ENCODE measurements around the gene SMARCC1.
A peak's percentile ranks its signal among the peaks of the same experiment; 100 is the strongest.

Gene SMARCC1

DNA sequence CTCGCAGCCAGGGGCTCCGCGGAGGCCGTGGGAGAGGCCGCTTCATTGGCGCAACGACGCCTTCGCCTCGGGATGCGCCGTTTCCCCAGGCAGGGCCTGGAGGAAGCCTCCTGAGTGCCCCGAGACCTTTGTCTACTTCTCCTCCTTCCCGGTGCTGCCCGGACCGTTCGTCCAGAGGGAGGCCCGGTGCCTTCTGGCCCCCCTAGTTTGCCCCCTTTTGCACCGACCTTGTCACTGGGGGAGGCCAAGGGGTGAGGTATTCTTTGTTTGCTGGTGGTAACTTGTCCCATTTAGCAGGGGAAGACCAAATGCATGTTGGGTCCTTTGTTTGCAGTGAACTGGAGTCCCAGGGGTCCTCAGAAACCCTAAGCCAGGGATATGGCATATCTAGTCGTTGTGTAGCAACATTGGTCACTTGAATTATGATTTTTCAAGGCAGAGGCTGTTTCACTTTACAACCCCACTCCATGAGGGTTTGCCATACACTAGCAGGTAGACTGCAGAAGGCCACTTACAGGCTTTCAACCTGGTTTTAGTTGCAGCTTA is 21.9 kb upstream of the SMARCC1 start:
- peak overlapping the region; percentile 74 for H3K4me3 ChIP-seq (ENCODE audit: low read depth, low read length)

GRCh38 chr3:47802734-47803479 is 21.2 kb upstream of the SMARCC1 start, which contains the start of gene DHX30:
Gene DHX30, plus strand, starts transcription at chr3:47803138. Its CDS starts 7,546 bp downstream, at chr3:47810684.
- no peak for TF ChIP-seq CTCF (IDR thresholded peaks at IDR 0.05; ENCODE audit: low read depth, low read length)
- H3K4me3 ChIP-seq (ENCODE audit: low read depth, low read length): peak within 1 kb of the TSS; percentile 74

More for the DNA sequence above, 21.9 kb upstream of the SMARCC1 start:
- no peak for TF ChIP-seq CTCF (IDR thresholded peaks at IDR 0.05; ENCODE audit: low read depth, low read length)

DNA sequence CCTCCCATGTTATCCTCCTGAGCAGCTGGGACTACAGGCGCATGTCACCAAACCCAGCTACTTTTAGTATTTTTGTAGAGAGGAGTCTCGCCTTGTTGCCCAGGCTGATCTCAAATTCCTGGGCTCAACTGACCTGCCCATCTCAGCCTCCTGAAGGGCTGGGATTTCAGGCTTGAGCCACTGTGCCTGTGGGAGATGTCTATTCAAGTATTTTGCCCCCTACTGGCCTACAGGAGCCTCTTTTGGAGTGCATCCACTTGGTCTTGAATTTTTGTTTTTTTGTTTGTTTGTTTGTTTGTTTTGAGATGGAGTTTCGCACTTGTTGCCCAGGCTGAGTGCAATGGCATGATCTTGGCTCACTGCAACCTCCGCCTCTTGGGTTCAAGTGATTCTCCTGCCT is 18.0 kb upstream of the SMARCC1 start:
- TF ChIP-seq CTCF (IDR thresholded peaks at IDR 0.05; ENCODE audit: low read depth, low read length): no peak

GRCh38 chr3:47794544-47794943 is 12.9 kb upstream of the SMARCC1 start:
- H3K4me3 ChIP-seq (ENCODE audit: low read depth, low read length): no peak overlapping the region
- TF ChIP-seq CTCF (IDR thresholded peaks at IDR 0.05; ENCODE audit: low read depth, low read length): no peak

More for the DNA sequence above, 18.0 kb upstream of the SMARCC1 start:
- H3K4me3 ChIP-seq (ENCODE audit: low read depth, low read length): no peak overlapping the region

- H3K4me3 ChIP-seq (ENCODE audit: low read depth, low read length): no peak overlapping the region
- no peak for TF ChIP-seq CTCF (IDR thresholded peaks at IDR 0.05; ENCODE audit: low read depth, low read length)
Measured at GRCh38 chr3:47792699-47793098, 11.0 kb upstream of the SMARCC1 start.

DNA sequence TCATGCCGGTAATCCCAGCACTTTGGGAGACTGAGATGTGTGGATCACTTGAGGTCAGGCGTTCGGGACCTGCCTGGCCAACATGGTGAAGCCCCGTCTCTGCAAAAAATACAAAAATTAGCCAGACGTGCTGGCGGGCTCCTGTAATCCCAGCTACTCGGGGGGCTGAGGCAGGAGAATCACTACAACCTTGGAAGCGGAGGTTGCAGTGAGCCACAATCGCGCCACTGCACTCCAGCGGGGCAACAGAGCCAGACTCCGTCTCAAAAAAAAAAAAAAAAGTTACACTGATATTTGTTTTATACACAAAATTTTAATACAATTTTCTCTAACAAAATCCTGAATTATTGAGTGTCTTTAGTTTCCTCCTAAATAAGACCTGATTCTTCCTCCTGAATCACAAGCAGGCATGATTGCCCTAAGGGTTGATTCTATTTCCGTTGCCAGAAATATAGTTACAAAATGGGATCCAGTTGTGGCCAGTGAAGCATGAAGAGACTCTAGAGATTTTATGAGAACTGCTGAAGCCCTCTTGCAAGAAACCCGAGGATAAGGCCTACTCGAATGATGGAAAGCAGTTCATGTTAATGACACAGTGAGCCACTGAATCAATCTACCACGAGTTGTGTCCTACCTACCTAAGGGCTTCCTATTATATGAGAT is 9.6 kb upstream of the SMARCC1 start:
- no peak overlapping the region for H3K4me3 ChIP-seq (ENCODE audit: low read depth, low read length)
- no peak for TF ChIP-seq CTCF (IDR thresholded peaks at IDR 0.05; ENCODE audit: low read depth, low read length)

DNA sequence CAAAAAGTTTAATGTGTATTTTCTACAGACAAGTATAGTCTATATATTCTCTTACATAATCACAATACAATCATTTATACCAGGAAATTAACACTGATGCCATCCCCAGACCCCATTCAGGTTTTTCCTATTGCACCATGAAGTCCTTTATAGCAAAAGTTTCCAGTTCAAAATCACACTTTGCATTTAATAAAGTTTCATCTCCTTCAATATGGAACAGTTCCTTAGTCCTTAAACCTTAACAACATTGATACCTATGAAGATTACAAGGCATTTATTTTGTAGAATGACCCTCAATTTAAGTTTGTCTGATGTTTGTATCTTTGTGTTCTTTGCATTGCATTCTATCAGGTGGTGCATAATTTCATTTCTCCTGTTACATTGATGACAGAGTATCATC is 2.0 kb upstream of the SMARCC1 start:
- H3K4me3 ChIP-seq (ENCODE audit: low read depth, low read length): no peak overlapping the region
- no peak for TF ChIP-seq CTCF (IDR thresholded peaks at IDR 0.05; ENCODE audit: low read depth, low read length)

All from WI38 (cell line).